HG02970 (cell line): Measurements from ENCODE around the gene NUDT4.
"Not testable (repeated sequence)": the region's sequence is repeated elsewhere in the genome, so short reads cannot be mapped to it uniquely, and the experiment has no call there.

ENCODE experiments used
- ATAC-seq: cut with Tn5 transposase; IDR thresholded peaks from one replicate; pipeline ENCODE4 v1.9.1; 2021; ENCODE audit warnings: mild to moderate bottlenecking, moderate library complexity, moderate number of reproducible peaks; ENCODE audit not compliant: unreplicated experiment, low FRiP score

Gene NUDT4

DNA sequence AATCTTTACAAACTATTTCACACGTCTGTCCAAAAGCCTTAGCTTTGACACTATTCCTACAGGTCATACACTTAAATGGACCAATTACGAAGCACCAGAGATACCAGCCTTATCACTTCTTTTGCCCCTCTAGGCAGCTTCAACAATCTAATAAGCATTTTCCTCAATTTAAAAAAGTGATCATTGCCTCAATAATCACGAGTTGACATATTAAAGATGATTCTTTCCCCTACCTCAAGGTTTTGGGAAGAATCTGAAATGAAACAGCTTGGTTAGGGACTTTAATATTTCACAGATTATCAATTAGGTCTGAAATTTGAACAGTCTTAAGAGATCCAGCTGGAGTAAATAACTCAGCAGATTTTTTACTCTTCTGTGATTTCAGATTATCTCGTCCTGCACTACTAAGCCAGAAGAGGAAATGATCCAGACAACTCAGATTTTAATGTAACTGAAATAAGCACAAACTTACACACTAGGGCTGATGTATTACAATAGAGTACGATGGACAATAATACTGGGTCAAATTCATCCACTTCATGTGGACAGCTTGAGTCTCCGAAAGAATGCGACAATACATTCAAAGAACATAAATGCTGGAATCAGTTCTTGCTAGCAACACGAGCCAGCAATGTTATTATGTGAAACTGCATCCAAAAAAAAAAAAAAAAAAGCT lies 48.1 kb downstream of the NUDT4 start:
- no peak for ATAC-seq

DNA sequence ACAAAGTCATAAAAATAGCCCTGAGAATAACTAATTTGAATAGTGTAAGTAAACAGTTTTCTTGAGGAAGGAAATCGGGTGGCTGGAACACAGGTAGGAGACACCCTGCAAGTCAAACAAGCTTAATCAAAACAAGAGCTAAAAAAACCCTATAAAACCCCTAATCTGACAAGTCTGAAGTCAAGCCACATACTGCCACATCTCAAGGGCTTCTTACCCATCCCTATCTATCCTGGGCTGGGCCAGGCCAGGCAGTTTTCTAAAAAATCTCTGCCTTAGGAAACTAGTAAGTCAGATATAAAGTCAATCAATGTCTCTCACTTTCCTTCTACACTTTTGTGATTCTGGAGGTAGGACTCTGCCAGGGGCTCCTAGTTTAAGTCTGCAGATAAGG lies 48.7 kb downstream of the NUDT4 start:
- ATAC-seq: no peak

DNA sequence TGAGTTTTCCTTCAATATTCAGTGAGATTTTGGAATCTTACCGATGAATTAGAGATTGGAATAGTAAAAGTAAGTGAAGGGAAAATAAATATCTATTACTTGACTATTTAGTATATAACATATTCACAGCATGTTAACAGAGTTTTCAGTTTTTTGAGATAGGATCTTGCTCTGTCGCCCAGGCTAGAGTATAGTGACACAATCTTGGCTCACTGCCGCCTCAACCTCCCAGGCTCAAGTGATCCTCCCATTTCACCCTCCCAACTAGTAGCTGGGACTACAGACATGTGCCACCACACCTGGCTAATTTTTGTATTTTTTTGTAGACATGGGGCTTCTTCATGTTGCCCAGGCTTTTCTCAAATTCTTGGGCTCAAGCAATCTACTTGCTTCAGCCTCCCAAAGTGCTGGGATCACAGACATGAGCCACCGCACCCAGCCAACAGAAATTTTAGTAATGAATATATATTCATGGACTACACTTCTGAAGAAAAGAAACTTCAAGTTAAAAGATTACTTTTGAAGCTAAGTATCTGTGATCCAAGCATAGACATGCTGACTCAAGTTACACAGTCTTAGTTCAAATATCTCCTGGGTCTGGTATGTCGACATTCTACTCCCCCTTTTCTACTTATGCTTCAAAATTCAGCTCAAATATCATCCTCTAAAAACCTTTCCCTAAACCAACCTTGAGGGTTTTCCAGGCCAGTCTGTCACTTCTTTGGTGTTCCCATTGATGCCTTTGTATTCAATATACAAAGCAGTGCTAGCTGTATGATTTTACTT lies 50.2 kb downstream of the NUDT4 start:
- no peak for ATAC-seq

DNA sequence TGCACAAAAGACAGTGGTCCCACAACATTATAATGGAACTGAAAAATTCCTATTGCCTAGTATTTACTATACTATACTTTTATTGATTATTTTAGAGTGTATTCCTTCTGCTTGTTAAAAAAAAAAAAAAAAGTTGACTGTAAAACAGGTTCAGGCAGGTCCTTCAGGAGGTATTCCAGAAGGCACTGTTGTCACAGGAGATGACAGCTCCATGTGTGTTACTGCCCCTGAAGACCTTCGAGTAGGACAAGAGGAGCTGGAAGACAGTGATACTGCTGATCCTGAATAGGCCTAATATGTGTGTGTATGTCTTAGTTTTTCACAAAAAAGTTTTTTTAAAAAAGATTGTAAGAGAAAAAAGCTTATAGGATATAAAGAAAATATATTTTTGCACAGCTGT lies 51.7 kb downstream of the NUDT4 start:
- no peak for ATAC-seq

DNA sequence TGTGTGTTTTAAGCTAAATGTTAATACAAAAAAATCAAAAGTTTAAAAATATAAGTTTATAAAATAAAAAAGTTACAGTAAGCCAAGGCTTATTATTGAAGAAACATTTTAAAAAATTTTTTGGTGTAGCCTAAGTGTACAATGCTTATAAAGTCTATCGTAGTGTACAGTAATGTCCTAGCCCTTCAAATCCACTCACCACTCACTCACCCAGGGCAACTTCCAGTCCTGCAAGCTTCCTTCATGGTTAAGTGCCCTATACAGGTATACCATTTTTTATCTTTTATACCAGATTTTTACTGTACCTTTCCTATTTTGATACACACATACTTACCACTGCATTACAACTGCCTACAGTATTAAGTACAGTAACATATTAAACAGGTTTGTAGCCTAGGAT lies 52.1 kb downstream of the NUDT4 start:
- ATAC-seq: no peak

DNA sequence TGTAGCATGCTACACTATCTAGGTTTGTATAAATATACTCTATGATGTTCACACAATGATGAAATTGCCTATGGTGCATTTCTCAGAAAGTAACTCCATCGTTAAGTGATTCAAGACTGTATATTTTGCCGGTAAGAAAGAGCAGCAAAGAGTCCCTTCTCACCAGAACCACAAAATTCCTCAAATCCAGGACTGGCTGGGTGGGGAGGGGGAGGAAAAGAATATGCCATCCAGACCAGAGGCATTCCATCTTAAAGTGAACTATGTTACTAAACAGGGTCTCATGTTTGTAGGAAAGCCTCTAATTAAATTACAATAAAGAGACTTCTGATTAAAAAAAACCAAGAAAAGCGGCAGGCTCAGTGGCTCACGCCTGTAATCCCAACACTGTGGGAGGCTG lies 52.6 kb downstream of the NUDT4 start:
- no peak for ATAC-seq

DNA sequence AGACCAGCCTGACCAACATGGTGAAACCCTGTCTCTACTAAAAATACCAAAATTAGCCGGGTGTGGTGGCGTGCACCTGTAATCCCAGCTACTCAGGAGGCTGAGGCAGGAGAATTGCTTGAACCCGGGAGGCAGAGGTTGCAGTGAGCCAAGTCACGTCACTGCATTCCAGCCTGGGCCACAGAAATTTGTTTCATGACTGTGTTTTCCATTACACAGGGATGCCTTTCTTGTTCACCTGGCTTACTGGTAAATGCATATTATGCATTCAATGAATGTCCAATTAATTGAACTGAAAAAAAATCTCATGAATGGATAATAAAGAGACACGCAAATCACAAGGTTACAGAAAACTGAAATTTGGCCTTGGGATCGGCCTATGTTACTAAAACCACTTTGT lies 54.3 kb downstream of the NUDT4 start:
- ATAC-seq: not testable (repeated sequence)

DNA sequence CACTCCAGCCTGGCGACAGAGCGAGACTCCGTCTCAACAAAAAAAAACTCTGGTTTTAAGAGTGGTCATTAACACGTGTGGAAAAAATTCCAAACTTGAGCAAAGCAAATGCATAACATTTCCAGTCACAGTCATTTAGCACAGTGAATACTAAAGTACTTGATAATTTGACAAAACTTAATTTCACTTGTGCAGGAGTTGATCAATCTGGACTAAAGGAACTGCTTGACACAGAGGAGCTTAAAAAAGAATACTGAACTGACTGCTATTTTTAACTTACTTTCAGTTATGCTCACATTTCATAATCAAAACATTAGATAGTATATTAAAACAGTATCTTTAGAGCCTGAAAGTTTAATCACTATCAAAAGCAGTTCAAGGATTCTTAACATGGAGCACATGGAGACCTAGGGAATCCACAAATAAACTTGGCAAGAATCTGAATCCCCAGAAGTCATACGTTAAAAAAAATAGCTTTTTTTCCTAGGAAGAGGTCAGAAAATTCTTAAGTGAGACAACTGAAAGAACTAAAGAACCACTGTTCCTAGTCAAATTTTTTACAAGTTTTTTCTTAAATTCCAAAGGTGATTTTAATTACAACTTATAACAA lies 56.6 kb downstream of the NUDT4 start:
- no peak for ATAC-seq

DNA sequence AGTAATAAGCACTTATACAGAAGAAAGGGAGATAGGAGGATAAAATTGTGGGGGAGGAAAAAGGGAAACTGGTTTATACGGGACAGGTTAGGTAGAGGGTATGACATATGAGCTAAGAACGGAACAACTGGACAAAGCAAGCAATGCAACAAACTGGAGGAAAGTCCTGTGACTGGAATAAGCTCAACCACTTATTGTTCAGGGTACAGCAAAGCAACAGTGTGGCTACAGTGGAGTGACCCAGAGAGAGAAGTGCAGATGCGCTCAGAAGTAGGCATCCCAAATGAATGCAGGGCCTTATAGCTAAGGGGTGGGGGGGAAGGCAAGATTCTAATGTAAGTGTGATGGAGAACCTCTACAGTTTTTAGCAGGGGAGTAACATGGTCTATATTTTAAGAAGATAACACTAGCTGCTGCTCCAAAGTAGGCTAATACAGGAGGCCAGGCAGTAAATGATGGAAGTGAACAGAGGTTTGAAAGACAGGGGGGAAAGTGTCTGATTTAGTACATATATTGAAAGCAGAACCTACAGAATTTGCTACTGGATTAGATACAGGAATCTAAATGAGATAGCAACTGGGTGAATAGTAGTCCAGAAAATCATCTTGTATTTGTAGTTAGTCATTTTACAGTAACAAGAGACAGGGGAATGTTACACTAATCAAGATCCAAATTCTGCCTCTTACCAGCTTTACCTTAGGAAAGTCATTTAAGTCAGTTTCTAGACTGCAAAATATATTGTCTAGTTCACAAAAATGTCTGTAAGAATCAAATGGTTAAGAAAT lies 60.7 kb downstream of the NUDT4 start:
- no peak for ATAC-seq

DNA sequence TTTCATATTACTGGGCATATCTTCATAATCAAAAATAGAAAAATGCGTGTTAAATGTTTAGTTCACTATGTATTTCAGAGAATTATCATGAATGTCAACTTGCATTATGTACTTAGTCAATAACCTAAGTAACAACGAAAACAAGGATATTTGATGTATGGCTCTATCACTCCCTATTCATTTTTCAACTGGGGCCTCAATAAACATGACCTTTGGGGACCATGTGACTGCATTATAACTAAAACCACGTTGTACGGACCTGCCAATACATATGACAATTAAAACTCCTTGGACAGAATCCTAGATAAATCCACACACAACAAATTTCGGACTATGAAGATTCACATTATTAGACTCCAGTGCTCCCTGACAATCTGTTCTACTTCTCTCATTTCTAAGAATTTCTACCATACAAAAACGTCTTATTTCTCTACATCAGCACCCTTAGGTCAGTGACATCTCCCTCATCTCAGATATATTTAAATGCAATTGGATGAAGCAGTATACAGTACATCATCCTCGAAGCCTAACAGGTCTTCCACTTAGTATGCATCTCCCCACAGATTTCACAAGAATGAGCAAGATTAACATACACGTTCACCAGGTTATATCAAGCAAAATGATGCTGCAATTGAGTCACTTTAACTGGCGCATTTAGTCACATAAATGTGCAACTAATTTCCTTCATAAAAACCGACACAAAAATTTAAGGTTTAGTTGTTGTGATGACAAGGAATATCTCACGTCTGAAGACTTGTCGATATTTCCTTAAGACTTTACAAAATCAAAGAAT lies 62.5 kb downstream of the NUDT4 start:
- ATAC-seq: no peak

DNA sequence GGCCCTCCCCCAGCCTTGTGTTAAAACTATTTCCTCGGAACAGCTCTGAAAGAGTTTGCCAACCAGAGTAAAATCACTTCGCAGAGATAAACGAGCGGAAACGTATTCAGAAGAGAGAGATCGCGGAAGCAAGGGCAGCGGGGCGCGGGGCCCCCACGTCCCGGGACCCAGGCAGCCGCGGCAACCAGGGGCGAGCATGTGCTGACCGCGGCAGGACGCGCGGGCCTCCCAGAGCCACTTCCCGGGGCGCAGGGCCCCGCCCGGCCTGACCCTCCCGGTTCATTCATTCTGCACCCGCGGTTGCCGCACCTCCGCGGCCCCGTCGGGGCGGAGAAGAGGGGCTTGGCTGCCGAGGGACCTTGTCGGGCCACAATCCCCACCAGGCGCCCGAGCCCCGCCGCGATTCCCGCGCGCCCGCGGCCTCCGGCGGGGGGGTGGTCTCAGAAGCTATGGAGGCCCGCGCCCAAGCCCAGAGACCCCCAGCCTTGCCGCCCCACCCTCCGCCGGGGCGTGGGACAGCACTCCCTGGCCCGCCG lies 63.4 kb downstream of the NUDT4 start:
- ATAC-seq: no peak

DNA sequence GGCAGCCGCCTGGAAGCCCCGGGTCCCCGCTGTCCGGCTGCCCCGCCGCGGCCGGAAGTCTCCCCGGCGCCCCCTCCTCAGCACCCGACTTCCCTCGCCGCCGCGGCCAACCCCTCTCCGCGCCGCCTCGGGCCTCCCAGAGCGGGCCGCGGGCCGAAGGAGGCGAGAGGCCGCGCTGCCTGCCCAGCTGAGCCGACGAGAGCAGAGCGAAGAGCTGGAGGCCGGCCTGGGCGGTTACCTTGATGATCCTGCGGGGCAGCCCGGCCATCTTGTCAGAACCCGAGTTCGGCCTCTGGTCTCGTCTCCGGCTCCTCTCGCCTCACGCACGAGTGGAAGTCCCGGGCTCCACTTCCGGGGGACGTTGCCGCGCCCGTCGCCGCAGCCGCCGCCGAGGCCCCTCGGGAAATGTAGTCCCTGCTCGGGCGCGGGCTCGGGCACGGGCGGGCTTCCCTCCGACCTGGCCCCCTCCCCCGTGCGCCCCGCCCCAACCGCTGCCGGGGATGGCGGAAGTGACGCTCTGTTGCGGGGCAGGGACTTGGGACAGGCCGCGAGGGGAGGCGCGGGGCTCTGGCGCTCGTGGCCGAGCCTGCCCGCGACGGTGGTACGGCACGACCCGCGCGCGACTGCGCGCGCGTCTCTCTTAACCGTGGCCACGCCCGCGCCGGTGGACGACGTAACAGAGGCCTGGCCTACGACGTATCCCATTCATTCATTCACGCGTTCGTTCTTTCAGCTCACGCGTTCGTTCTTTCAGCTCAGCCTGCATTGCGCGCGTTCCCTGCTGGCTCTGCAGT lies 64.1 kb downstream of the NUDT4 start, which contains the start of gene UBE2N:
UBE2N (minus strand) TSS at position 331 of the 794 bp plus-strand sequence; CDS start at position 268, 63 bp downstream.
- peak; percentile 77 for ATAC-seq

DNA sequence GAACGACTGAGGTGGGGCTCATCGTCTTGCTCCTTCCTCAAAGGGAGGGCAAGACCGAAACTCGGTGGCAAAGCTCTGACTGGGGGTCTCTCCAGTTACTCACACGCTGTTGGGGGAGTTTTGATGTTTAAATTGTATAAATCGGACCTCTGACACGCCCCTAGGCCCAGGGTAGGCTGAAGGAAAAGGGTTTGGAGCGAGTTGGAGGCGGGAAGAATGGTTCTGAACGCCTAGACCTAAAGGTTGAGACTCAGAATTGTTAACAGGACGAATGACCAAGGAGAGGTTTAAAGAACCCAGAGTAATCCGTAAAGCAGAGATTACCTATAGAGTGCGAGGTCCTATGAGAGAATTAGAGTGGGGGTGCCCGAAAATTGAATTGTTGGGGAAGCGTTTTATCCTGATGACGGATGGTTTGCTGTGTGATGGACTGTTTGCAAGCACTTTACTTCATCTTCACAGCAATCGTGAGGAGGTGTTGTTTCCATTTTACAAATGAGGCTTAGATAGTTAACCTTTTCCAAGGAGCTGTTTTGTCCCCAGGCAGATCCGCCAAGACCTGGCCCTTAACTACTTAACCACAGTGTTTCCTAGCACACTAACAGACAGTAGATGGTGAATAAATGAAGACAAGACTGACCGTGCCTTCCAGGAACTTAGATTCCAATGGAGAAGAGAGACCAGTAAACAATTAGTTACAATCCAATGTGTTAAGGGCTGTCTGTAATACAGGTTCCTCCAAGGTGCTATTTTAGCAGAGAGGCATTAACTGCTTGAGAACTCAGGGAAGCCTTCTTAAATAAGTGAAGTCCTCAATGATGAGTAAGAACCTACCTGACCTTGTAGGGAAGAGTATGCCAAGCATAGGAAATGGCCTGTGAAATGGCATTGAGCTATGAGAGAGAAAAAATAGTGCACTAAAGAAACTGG lies 65.0 kb downstream of the NUDT4 start:
- no peak for ATAC-seq

DNA sequence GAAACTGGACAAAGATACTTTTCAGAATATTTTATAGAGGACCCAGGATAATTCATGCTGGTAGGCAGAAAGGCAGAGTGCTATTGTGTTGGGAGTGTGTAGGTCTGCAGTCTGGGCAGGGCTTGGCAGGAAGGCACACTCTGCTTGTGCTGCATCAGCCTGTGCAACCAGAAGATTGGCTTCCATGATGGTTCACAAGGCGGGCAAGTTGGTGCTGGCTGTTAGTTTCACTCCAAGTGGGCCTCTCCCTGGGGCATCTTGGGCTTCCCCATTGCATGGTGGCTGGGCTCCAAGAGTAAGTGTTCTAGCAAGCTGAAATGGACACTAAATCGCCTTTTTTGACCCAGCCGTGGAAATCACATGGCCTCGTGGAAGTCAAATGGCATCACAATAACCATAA lies 65.9 kb downstream of the NUDT4 start:
- no peak for ATAC-seq

DNA sequence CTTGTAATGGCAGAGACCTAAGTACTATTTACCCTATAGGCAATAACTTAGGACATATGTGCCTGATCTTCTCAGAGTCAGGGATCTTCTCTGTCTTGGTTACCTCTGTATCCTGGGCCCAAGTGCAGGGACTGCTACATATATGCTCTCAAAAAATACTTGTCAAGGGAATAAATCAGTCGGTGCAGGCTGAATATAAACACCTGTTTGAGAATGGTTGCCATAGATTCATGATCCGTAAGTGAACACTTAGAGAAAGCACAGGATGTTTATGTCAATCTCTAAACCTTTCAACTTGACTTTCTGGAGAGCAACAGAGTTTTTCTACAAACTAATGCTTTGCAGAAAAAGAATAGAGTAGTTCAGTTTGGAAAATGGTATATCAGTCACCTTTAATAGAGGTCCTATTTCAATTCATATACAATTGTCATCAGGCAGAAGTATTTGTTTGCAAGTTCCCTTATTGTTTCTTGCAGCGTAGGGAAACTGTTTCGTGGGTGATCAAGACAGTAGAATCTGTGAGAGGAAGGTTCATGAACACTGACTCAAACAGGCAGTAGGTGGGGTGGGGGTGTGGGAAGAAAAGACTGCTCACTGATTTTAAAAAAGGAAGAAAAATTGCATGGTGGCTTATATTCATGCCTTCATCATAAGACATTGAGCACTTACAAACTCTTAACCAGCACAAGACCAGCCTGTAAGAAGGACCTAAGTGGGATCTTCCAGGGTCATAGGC lies 70.0 kb downstream of the NUDT4 start:
- no peak for ATAC-seq

DNA sequence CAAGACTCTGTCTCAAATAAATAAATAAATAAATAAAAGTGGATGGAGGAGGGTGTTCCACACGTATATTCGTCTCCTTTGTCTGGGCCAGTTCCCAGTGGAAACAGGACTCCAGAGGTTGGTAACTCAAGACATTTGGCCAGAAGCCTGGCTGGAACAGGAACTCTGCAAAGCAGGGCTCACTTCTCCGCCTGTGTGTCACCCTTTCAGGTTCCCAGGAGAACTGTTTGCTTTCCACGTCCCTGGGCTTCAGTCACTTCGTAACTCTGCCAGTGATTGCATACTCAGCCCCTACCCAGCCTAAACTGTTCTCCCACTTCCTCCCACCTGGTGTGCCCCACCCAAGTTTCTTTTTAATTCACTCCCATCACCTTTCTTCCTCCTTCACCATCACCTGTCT lies 71.1 kb downstream of the NUDT4 start:
- no peak for ATAC-seq

DNA sequence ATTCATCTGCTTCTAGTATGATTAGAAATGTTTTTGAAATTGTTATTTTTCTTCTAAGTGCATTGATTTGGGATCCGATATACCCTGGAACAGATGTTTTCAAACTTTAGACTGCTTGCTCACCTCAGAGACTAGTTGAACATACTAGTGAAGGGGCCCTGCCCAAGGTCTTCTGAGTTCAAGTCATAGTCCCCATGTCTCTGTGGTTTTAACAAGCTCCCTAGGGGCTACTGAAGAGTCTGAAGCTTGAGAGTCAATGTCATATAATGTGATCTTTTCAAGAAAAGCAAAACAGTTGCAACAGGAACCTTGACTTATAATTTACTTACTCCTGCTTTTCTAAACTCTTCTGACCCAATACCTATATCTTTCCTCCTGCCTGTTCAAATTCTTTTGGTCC lies 71.6 kb downstream of the NUDT4 start:
- ATAC-seq: no peak
